CD4-positive, alpha-beta T cell treated with Interleukin-4 for 1 hour (primary cell): ENCODE results near the gene NADSYN1.
A peak's percentile ranks its signal among the peaks of the same experiment; 100 is the strongest.

Experiments
- DNase-seq, 2 donors: peaks; one replicate each; pipeline ENCODE4 v3.0.0-alpha.2; 2020 to 2022

Gene NADSYN1

GRCh38 chr11:71433648-71434450 is 19.2 kb upstream of the NADSYN1 start:
- no peak for DNase-seq

GRCh38 chr11:71434576-71435130 is 18.4 kb upstream of the NADSYN1 start:
- DNase-seq: no peak

- DNase-seq: no peak
Measured at GRCh38 chr11:71435278-71435951, 17.6 kb upstream of the NADSYN1 start.

- DNase-seq: no peak
Measured at GRCh38 chr11:71436861-71437260, 16.1 kb upstream of the NADSYN1 start.

- DNase-seq: no peak
Measured at GRCh38 chr11:71437399-71437798, 15.6 kb upstream of the NADSYN1 start.

- no peak for DNase-seq
Measured at GRCh38 chr11:71437879-71438278, 15.1 kb upstream of the NADSYN1 start.

GRCh38 chr11:71438650-71439049 is 14.4 kb upstream of the NADSYN1 start:
- no peak for DNase-seq

- no peak for DNase-seq
Measured at GRCh38 chr11:71440021-71440755, 12.8 kb upstream of the NADSYN1 start.

- no peak for DNase-seq
Measured at GRCh38 chr11:71441251-71441650, 11.8 kb upstream of the NADSYN1 start.

GRCh38 chr11:71442123-71442522 is 10.9 kb upstream of the NADSYN1 start:
- DNase-seq: no peak

- DNase-seq: no peak
Measured at GRCh38 chr11:71442880-71443279, 10.1 kb upstream of the NADSYN1 start.

- DNase-seq: no peak
Measured at GRCh38 chr11:71443736-71444445, 9.1 kb upstream of the NADSYN1 start.

- no peak for DNase-seq
Measured at GRCh38 chr11:71444811-71445210, 8.2 kb upstream of the NADSYN1 start.

GRCh38 chr11:71446150-71446549 is 6.9 kb upstream of the NADSYN1 start:
- no peak for DNase-seq

GRCh38 chr11:71446942-71447688 is 5.9 kb upstream of the NADSYN1 start:
- DNase-seq: no peak

- DNase-seq: peak in 1 of 2 donors; percentile 14
Measured at GRCh38 chr11:71447791-71448256, 5.2 kb upstream of the NADSYN1 start.

GRCh38 chr11:71448257-71449171 is 4.5 kb upstream of the NADSYN1 start, which contains the start of gene DHCR7:
DHCR7 (minus strand) TSS chr11:71448393; CDS start chr11:71444952, 3,441 bp downstream.
- peak; percentile 93 for DNase-seq

- peak in 1 of 2 donors; percentile 5 for DNase-seq
Measured at GRCh38 chr11:71449596-71449995, 3.4 kb upstream of the NADSYN1 start.

GRCh38 chr11:71450507-71450906 is 2.5 kb upstream of the NADSYN1 start:
- DNase-seq: no peak

GRCh38 chr11:71450939-71451338 is 2.1 kb upstream of the NADSYN1 start:
- no peak for DNase-seq
